Heart left ventricle (tissue), 16 donors: Measurements from ENCODE around the gene ALDH4A1. TPM values are rescaled to one million over a fixed set of nuclear protein-coding genes. Genes with fewer than 3 reads are reported as not detected.

Source experiments
- ATAC-seq, 4 donors: fragments of 200-7000 bp; cut with Tn5 transposase; one replicate each; pipeline ENCODE4 v1.9.1; 2020 to 2022; ENCODE audit warnings: moderate library complexity in 4 of 4, mild to moderate bottlenecking in 3 of 4, moderate number of reproducible peaks in 1 of 4
- DNase-seq, 5 donors: peaks; one replicate each; pipeline ENCODE4 v3.0.0-alpha.2; 2020
- H3K27ac ChIP-seq, 12 donors: fragments of 200-600 bp; sonication (generic) in 4 of 12; one replicate each; pipeline versions ENCODE4 v1.5.0 to v1.8.0; 2016 to 2022; ENCODE audit warnings: mild to moderate bottlenecking in 2 of 12
- H3K27me3 ChIP-seq, 9 donors: fragments of 200-600 bp; sonication (generic) in 2 of 9; one replicate each; pipeline versions ENCODE4 v1.5.1 to v1.8.0; 2016 to 2022; ENCODE audit warnings: mild to moderate bottlenecking in 3 of 9
- H3K36me3 ChIP-seq, 9 donors: fragments of 200-600 bp; sonication (generic) in 2 of 9; one replicate each; pipeline versions ENCODE4 v1.5.0 to v1.8.0; 2018 to 2022; ENCODE audit warnings: mild to moderate bottlenecking in 2 of 9
- H3K4me1 ChIP-seq, 12 donors: fragments of 200-600 bp; sonication (generic) in 4 of 12; one replicate each; pipeline versions ENCODE4 v1.5.0 to v1.8.0; 2016 to 2022; ENCODE audit warnings: mild to moderate bottlenecking in 3 of 12
- H3K4me3 ChIP-seq, 12 donors: fragments of 200-600 bp; sonication (generic) in 4 of 12; one replicate each; pipeline versions ENCODE4 v1.5.0 to v1.8.0; 2017 to 2022; ENCODE audit warnings: mild to moderate bottlenecking in 9 of 12, moderate library complexity in 4 of 12
- H3K9me3 ChIP-seq, 12 donors: fragments of 200-600 bp; sonication (generic) in 4 of 12; one replicate each; pipeline versions ENCODE4 v1.5.0 to v1.8.0; 2016 to 2022; ENCODE audit warnings: mild to moderate bottlenecking in 1 of 12
- CTCF ChIP-seq, 12 donors: fragments of 200-600 bp; sonication (generic) in 4 of 12; IDR thresholded peaks; one replicate each; pipeline versions ENCODE4 v1.5.0 to v1.8.0; 2018 to 2022; ENCODE audit warnings: antibody characterized with exemption in 12 of 12, mild to moderate bottlenecking in 5 of 12
- POLR2A ChIP-seq, 2 donors: fragments of 450-650 bp; IDR thresholded peaks; one replicate each; pipeline ENCODE4 v1.6.1; 2017; ENCODE audit warnings: antibody characterized with exemption in 2 of 2, mild to moderate bottlenecking in 2 of 2, moderate library complexity in 2 of 2
- WGBS, 4 donors: extraction: QIAGEN DNeasy Blood & Tissue Kit in 2 of 4; methylation state at CpG; one replicate each; pipeline versions ENCODE4 v1.1.5 to v1.1.7; 2013 to 2018; 5-methylcytosine and 5-hydroxymethylcytosine counted together
- intact Hi-C, 10 donors: fragments of 100-400 bp; cut with DNase I; formaldehyde crosslinking; loops; one replicate each; pipeline versions ENCODE4 v1.11.1 to v1.14.2; 2022
- polyA plus RNA-seq, 2 donors: library from polyadenylated mRNA; stranded (reverse); fragments of 200-250 nt; gene quantifications; one replicate each; pipeline ENCODE4 v1.2.3, GENCODE V29; 2013
- total RNA-seq, 9 donors: library from RNA; depleted of rRNA in 2 of 9; stranded (reverse); fragments of >200 nt in 2 of 9; fragmentation: NEBNext Ultra II Directional in 3 of 9; extraction: Animal tissue kit (Norgen Biotek cat#: 25700) in 3 of 9; gene quantifications; one replicate each; pipeline versions ENCODE4 v1.1.0 to v1.2.4, GENCODE V29; 2016 to 2023
- donor health status: ischemic (EF 13 %, LVEDD 7.1; RV severe dilation, severe dysfunction).
- donor health status: healthy with polysubstance abuse.
- donor health status: DM: no; HTN: yes; CAD: no.
- donor health status: DM: no; HTN: no; CAD: no.
- donor health status: ischemic (EF 25% LVEDD 6.9; RV normal size, moderate dysfunction).
- donor health status: ischemic (EF 25% LVEDD 5.7; RV mildly dilated, moderate dysfunction).
- donor health status: healthy.
- donor health status: DM: yes; HTN: yes; CAD: no.
- donor health status: ischemic (EF 35%, LVEDD 5.7; RV mildly dilated, moderate dysfunction).
- donor health status: nonischemic (EF 11% LVEDD 7.7; RV severe dilation, severe dysfunction).
- donor health status: DM: yes; HTN: yes; CAD: no.
- donor health status: PGD.
- donor health status: ischemic (EF 29% LVEDD 5.4; RV normal size, mild dysfunction).
- donor health status: nonischemic (EF 23%, LVEDD 6.1; RV moderate dilation, normal function).

Gene ALDH4A1
- total and polyA plus RNA-seq, 11 donors: 20.8 to 57.6 (median 30.6) TPM

GRCh38 chr1:18881642-18882431, 20.5 kb downstream of the ALDH4A1 start:
- H3K4me1 ChIP-seq: peaks cover 0 to 5% (median 0%) of the 10 kb centered on the region in 12 donors
- H3K36me3 ChIP-seq: peaks cover 0 to 25% (median 7%) of the 10 kb centered on the region in 9 donors
- DNase-seq (no peak), ATAC-seq (no peak)
- intact Hi-C loops: loop anchor here in 3 of 10 donors (2.0 to 10.0 kb wide), 4 partner anchors 210 to 353 kb away; no protein-coding TSS in a partner anchor
- 92 to 96% (median 94%) methylated on average over 8 to 24 of the region's 24 CpGs for WGBS, 4 donors
- H3K9me3 ChIP-seq: no peaks in the 10 kb centered on the region
- TF ChIP-seq CTCF (IDR thresholded peaks at IDR 0.05) (no peak), POLR2A (IDR thresholded peaks at IDR 0.05) (no peak)
- H3K27ac ChIP-seq: no peak overlapping the region
- no peak overlapping the region for H3K4me3 ChIP-seq
- H3K27me3 ChIP-seq: no peaks in the 10 kb centered on the region

GRCh38 chr1:18881164-18881563, 21.2 kb downstream of the ALDH4A1 start:
- H3K27me3 ChIP-seq: no peaks in the 10 kb centered on the region
- peaks cover 0 to 5% (median 0%) of the 10 kb centered on the region in 12 donors for H3K4me1 ChIP-seq
- H3K4me3 ChIP-seq: no peak overlapping the region
- no peak overlapping the region for H3K27ac ChIP-seq
- TF ChIP-seq CTCF (IDR thresholded peaks at IDR 0.05) (no peak), POLR2A (IDR thresholded peaks at IDR 0.05) (no peak)
- WGBS, 4 donors: 94 to 100% (median 97%) methylated on average over 2 of the region's 2 CpGs
- DNase-seq (no peak), ATAC-seq (no peak)
- H3K36me3 ChIP-seq: peaks cover 0 to 30% (median 7%) of the 10 kb centered on the region in 9 donors
- intact Hi-C loops: loop anchor here in 2 of 10 donors (5.0 to 10.0 kb wide), 3 partner anchors 211 to 354 kb away; no protein-coding TSS in a partner anchor
- H3K9me3 ChIP-seq: no peaks in the 10 kb centered on the region

GRCh38 chr1:18880585-18880984, 21.8 kb downstream of the ALDH4A1 start:
- peaks cover 0 to 30% (median 7%) of the 10 kb centered on the region in 9 donors for H3K36me3 ChIP-seq
- H3K4me3 ChIP-seq: no peak overlapping the region
- WGBS, 4 donors: 93 to 100% (median 98%) methylated on average over 1 of the region's 1 CpG
- ATAC-seq: no peak
- no peaks in the 10 kb centered on the region for H3K27me3 ChIP-seq
- peaks cover 0 to 5% (median 0%) of the 10 kb centered on the region in 12 donors for H3K4me1 ChIP-seq
- H3K9me3 ChIP-seq: no peaks in the 10 kb centered on the region
- DNase-seq: no peak
- no peak overlapping the region for H3K27ac ChIP-seq
- TF ChIP-seq CTCF (IDR thresholded peaks at IDR 0.05) (no peak), POLR2A (IDR thresholded peaks at IDR 0.05) (no peak)
- intact Hi-C loops: loop anchor here in 2 of 10 donors (5.0 to 10.0 kb wide), 3 partner anchors 212 to 354 kb away; no protein-coding TSS in a partner anchor

- DNase-seq: no peak
- Histone ChIP-seq H3K36me3 (peaks cover 0 to 30% (median 7%) of the 10 kb centered on the region in 9 donors), H3K4me1 (peaks cover 0 to 10% (median 0%) of the 10 kb centered on the region in 12 donors), H3K9me3 (no peaks in the 10 kb centered on the region), H3K27ac (no peak overlapping the region), H3K27me3 (no peaks in the 10 kb centered on the region), H3K4me3 (no peak overlapping the region)
- 80 to 87% (median 85%) methylated on average over 12 to 21 of the region's 21 CpGs for WGBS, 4 donors
- ATAC-seq: no peak
- TF ChIP-seq CTCF (IDR thresholded peaks at IDR 0.05) (no peak), POLR2A (IDR thresholded peaks at IDR 0.05) (no peak)
- intact Hi-C loops: loop anchor here in 5 of 10 donors (5.0 to 10.0 kb wide), 4 partner anchors 212 to 355 kb away; no protein-coding TSS in a partner anchor
These were observed 22.5 kb downstream of the ALDH4A1 start for GRCh38 chr1:18879791-18880309.
